Osteoblast (primary cell): ENCODE data around the gene NHSL2. TPM values are rescaled to one million over a fixed set of nuclear protein-coding genes. Genes with fewer than 3 reads are reported as not detected.
A peak's percentile ranks its signal among the peaks of the same experiment; 100 is the strongest.

Source experiments
- DNase-seq: peaks from one replicate; pipeline ENCODE4 v3.0.0; 2011; ENCODE audit warnings: low spot score, mixed read lengths; ENCODE audit not compliant: insufficient read length; ENCODE audit errors: missing footprints
- H2AFZ ChIP-seq: 2 replicates; pipeline ENCODE4 v1.6.0; 2011; ENCODE audit warnings: mild to moderate bottlenecking, low read length
- H3K27ac ChIP-seq: 2 replicates; pipeline ENCODE4 v1.5.1; 2011; ENCODE audit warnings: mild to moderate bottlenecking, low read depth, low read length, moderate library complexity
- H3K27me3 ChIP-seq: 2 replicates; pipeline ENCODE4 v1.6.0; 2012; ENCODE audit warnings: mild to moderate bottlenecking, control low read depth, inconsistent platforms, low read length, moderate library complexity; ENCODE audit not compliant: insufficient read depth
- H3K36me3 ChIP-seq: 2 replicates; pipeline ENCODE4 v1.5.1; 2011; ENCODE audit warnings: mild to moderate bottlenecking, low read length, control low read depth, moderate library complexity; ENCODE audit not compliant: insufficient read depth
- H3K4me1 ChIP-seq: 2 replicates; pipeline ENCODE4 v1.5.1; 2011; ENCODE audit warnings: mild to moderate bottlenecking, low read length, control low read depth, moderate library complexity; ENCODE audit not compliant: insufficient read depth
- H3K4me2 ChIP-seq: 2 replicates; pipeline ENCODE4 v1.6.0; 2011; ENCODE audit warnings: mild to moderate bottlenecking, low read length; ENCODE audit not compliant: insufficient read depth
- H3K4me3 ChIP-seq: fragments of 200-600 bp; sonication (generic); 3 replicates; pipeline ENCODE4 v1.5.1; 2012; ENCODE audit warnings: mild to moderate bottlenecking, low read length, inconsistent platforms; ENCODE audit not compliant: insufficient read depth
- H3K79me2 ChIP-seq: 2 replicates; pipeline ENCODE4 v1.6.0; 2012; ENCODE audit warnings: mild to moderate bottlenecking, low read length, control low read depth, inconsistent platforms; ENCODE audit not compliant: insufficient read depth
- H3K9me3 ChIP-seq: 2 replicates; pipeline ENCODE4 v1.5.1; 2011; ENCODE audit warnings: low read depth, low read length, control low read depth
- H4K20me1 ChIP-seq: 2 replicates; pipeline ENCODE4 v1.6.0; 2012; ENCODE audit warnings: mild to moderate bottlenecking, low read length, control low read depth; ENCODE audit not compliant: insufficient read depth
- CTCF ChIP-seq: IDR thresholded peaks from 2 replicates; pipeline ENCODE4 v1.5.1; 2011; ENCODE audit warnings: mild to moderate bottlenecking, low read depth, low read length, moderate library complexity; ENCODE audit errors: extremely low read depth
- total RNA-seq: library from RNA; depleted of rRNA; stranded (reverse); fragments of >200 nt; gene quantifications from 2 replicates; pipeline ENCODE4 v1.2.3, GENCODE V29; 2012

NHSL2 gene
- total RNA-seq, 1 donor = 1.1 TPM

- no peak for DNase-seq
- Histone ChIP-seq H3K4me2 (no peak overlapping the region), H4K20me1 (no peaks in the 10 kb centered on the region), H2AFZ (no peak overlapping the region), H3K4me3 (no peak overlapping the region), H3K9me3 (no peaks in the 10 kb centered on the region), H3K27ac (no peak overlapping the region), H3K79me2 (no peaks in the 10 kb centered on the region), H3K36me3 (no peaks in the 10 kb centered on the region), H3K4me1 (no peaks in the 10 kb centered on the region), H3K27me3 (peaks cover 43% of the 10 kb centered on the region)
- TF ChIP-seq CTCF = no peak
Measured at GRCh38 chrX:72040506-72040905, 129.9 kb downstream of the NHSL2 start.

GRCh38 chrX:72041176-72041575 is 130.5 kb downstream of the NHSL2 start:
- H3K4me2 ChIP-seq = no peak overlapping the region
- TF ChIP-seq CTCF = no peak
- H3K36me3 ChIP-seq = no peaks in the 10 kb centered on the region
- peaks cover 38% of the 10 kb centered on the region for H3K27me3 ChIP-seq
- no peak for DNase-seq
- H2AFZ ChIP-seq = no peak overlapping the region
- H3K4me1 ChIP-seq = no peaks in the 10 kb centered on the region
- no peak overlapping the region for H3K4me3 ChIP-seq
- H3K9me3 ChIP-seq = no peaks in the 10 kb centered on the region
- no peaks in the 10 kb centered on the region for H4K20me1 ChIP-seq
- H3K79me2 ChIP-seq = no peaks in the 10 kb centered on the region
- H3K27ac ChIP-seq = no peak overlapping the region

GRCh38 chrX:72041871-72042851 is 131.5 kb downstream of the NHSL2 start:
- no peak for TF ChIP-seq CTCF
- H3K79me2 ChIP-seq = no peaks in the 10 kb centered on the region
- no peaks in the 10 kb centered on the region for H3K4me1 ChIP-seq
- no peaks in the 10 kb centered on the region for H3K36me3 ChIP-seq
- peak overlapping the region; percentile 57 for H2AFZ ChIP-seq
- H3K27me3 ChIP-seq = peaks cover 36% of the 10 kb centered on the region
- no peaks in the 10 kb centered on the region for H3K9me3 ChIP-seq
- no peak overlapping the region for H3K4me2 ChIP-seq
- H4K20me1 ChIP-seq = no peaks in the 10 kb centered on the region
- DNase-seq = no peak
- no peak overlapping the region for H3K27ac ChIP-seq
- H3K4me3 ChIP-seq = no peak overlapping the region

DNA sequence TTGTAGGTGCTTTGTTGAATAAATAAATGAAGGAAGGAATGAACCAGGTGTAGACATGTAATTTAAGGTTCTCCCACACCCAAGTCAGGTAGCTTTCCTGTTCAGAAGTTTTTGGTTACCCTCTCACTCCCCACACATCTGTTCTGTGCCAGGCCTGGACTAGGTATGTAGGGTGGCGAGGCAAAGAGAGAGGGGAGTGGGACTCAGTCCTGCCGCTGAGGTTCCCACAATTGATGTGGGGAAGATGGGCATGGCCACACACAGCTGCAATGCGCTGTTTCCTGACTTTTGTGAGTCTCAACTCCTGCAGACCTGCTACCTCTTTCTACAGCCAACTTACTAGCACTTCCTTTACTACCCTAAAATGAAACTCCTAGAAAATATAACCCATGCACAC is 132.2 kb downstream of the NHSL2 start:
- Histone ChIP-seq H3K4me3 (no peak overlapping the region), H3K27me3 (peaks cover 38% of the 10 kb centered on the region), H3K79me2 (no peaks in the 10 kb centered on the region), H4K20me1 (no peaks in the 10 kb centered on the region), H3K36me3 (no peaks in the 10 kb centered on the region), H3K4me1 (no peaks in the 10 kb centered on the region), H3K27ac (no peak overlapping the region), H2AFZ (no peak overlapping the region), H3K4me2 (no peak overlapping the region), H3K9me3 (no peaks in the 10 kb centered on the region)
- TF ChIP-seq CTCF = no peak
- no peak for DNase-seq
